Hepatocyte (in vitro differentiated cells): ENCODE measurements around the gene RDH12.

Experiments used
- CTCF ChIP-seq: fragments of 200-600 bp; sonication (generic); IDR thresholded peaks from 2 replicates; pipeline ENCODE4 v1.5.1; 2016; ENCODE audit warnings: antibody characterized with exemption, mild to moderate bottlenecking; ENCODE audit not compliant: poor library complexity
- EZH2 ChIP-seq: fragments of 200-600 bp; sonication (generic); IDR thresholded peaks from 2 replicates; pipeline ENCODE4 v1.6.1; 2016; ENCODE audit warnings: antibody characterized with exemption, mild to moderate bottlenecking, borderline replicate concordance
- EZH2phosphoT487 ChIP-seq: fragments of 200-600 bp; sonication (generic); IDR thresholded peaks from one replicate; pipeline ENCODE4 v1.6.1; 2018; ENCODE audit warnings: antibody characterized with exemption, mild to moderate bottlenecking, low read depth, moderate library complexity; ENCODE audit not compliant: unreplicated experiment, severe bottlenecking

- TF ChIP-seq CTCF (no peak), EZH2 (no peak), EZH2phosphoT487 (no peak)
These were observed 22.7 kb upstream of the RDH12 start for GRCh38 chr14:67679006-67679405.
